Esophagus squamous epithelium (tissue), 4 donors: ENCODE measurements around the gene ZNF333.

Source experiments
- POLR2A ChIP-seq, 4 donors: fragments of 450-650 bp; IDR thresholded peaks; one replicate each; pipeline ENCODE4 v1.6.1; 2017; ENCODE audit warnings: antibody characterized with exemption in 4 of 4, mild to moderate bottlenecking in 4 of 4, moderate library complexity in 3 of 4
- TF ChIP-seq, protein P1 (sequence below), 6 experiments: fragments of 450-650 bp in 4 of 6; fragments of 200-600 bp in 2 of 6; sonication (generic) in 2 of 6; IDR thresholded peaks; one replicate each; pipeline ENCODE4 v1.5.1; 2016 to 2019; ENCODE audit warnings: antibody characterized with exemption in 6 of 6, mild to moderate bottlenecking in 4 of 6, moderate library complexity in 4 of 6

DNA sequence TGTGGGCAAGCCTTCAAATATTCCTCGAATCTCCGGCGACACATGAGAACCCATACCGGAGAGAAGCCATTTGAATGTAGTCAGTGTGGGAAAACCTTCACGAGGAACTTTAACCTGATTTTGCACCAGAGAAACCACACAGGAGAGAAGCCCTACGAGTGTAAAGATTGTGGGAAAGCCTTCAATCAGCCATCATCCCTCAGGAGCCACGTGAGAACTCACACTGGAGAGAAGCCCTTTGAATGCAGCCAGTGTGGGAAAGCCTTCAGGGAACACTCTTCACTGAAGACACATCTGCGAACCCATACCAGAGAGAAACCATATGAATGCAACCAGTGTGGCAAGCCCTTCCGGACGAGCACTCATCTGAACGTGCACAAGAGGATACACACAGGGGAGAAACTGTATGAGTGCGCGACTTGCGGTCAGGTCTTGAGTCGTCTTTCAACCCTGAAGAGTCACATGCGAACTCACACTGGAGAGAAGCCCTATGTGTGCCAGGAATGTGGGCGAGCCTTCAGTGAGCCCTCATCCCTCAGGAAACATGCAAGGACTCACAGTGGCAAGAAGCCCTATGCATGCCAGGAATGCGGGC is 28.8 kb downstream of the ZNF333 start:
- TF ChIP-seq, protein P1, sequence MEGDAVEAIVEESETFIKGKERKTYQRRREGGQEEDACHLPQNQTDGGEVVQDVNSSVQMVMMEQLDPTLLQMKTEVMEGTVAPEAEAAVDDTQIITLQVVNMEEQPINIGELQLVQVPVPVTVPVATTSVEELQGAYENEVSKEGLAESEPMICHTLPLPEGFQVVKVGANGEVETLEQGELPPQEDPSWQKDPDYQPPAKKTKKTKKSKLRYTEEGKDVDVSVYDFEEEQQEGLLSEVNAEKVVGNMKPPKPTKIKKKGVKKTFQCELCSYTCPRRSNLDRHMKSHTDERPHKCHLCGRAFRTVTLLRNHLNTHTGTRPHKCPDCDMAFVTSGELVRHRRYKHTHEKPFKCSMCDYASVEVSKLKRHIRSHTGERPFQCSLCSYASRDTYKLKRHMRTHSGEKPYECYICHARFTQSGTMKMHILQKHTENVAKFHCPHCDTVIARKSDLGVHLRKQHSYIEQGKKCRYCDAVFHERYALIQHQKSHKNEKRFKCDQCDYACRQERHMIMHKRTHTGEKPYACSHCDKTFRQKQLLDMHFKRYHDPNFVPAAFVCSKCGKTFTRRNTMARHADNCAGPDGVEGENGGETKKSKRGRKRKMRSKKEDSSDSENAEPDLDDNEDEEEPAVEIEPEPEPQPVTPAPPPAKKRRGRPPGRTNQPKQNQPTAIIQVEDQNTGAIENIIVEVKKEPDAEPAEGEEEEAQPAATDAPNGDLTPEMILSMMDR (IDR thresholded peaks at IDR 0.05) = no peak
- TF ChIP-seq POLR2A (IDR thresholded peaks at IDR 0.05) = no peak
